ENCODE results near the gene GSE1. TPM values are rescaled to one million over a fixed set of nuclear protein-coding genes. Genes with fewer than 3 reads are reported as not detected.

Gene GSE1
- total RNA-seq, 4 donors from 2014 or later, result 45.1 to 89.3 (median 71.3) TPM

GRCh38 chr16:85654251-85655095 lies 41.4 kb downstream of the GSE1 start:
- Histone ChIP-seq H3K27me3 (no peaks in the 10 kb centered on the region), H3K27ac (no peak overlapping the region), H3K4me1 (peaks cover 16 to 27% of the 10 kb centered on the region in 2 donors), H3K4me3 (no peak overlapping the region), H3K36me3 (peaks cover 0 to 43% of the 10 kb centered on the region in 2 donors), H3K9me3 (no peaks in the 10 kb centered on the region)
- intact Hi-C loops (cut with DNase I; ENCODE audit: low total_unique reads) (no loop called here), in situ Hi-C loops (cut with MboI; ENCODE audit: low sequenced_read_pairs in 4 of 4) (no loop called here)
- DNase-seq, result no peak
- TF ChIP-seq POLR2A (IDR thresholded peaks at IDR 0.05), result no peak
- no peak for TF ChIP-seq CTCF (IDR thresholded peaks at IDR 0.05 in 4 of 5, conservative IDR thresholded peaks at IDR 0.05 in 1 of 5)
- no peak for ATAC-seq

- peaks cover 0 to 43% of the 10 kb centered on the region in 2 donors for H3K36me3 ChIP-seq
- ATAC-seq (no peak), DNase-seq (no peak)
- H3K9me3 ChIP-seq, result no peaks in the 10 kb centered on the region
- peaks cover 25 to 33% of the 10 kb centered on the region in 2 donors for H3K4me1 ChIP-seq
- intact Hi-C loops (cut with DNase I; ENCODE audit: low total_unique reads) (no loop called here), in situ Hi-C loops (cut with MboI; ENCODE audit: low sequenced_read_pairs in 4 of 4) (no loop called here)
- H3K27ac ChIP-seq, result no peak overlapping the region
- H3K27me3 ChIP-seq, result no peaks in the 10 kb centered on the region
- TF ChIP-seq CTCF (IDR thresholded peaks at IDR 0.05 in 4 of 5, conservative IDR thresholded peaks at IDR 0.05 in 1 of 5) (no peak), POLR2A (IDR thresholded peaks at IDR 0.05) (no peak)
- no peak overlapping the region for H3K4me3 ChIP-seq
These were observed 42.4 kb downstream of the GSE1 start for GRCh38 chr16:85655216-85656129.

- no peaks in the 10 kb centered on the region for H3K9me3 ChIP-seq
- ATAC-seq (peak in 1 of 2 donors; percentile 18), DNase-seq (no peak)
- no peaks in the 10 kb centered on the region for H3K27me3 ChIP-seq
- intact Hi-C loops (cut with DNase I; ENCODE audit: low total_unique reads) (no loop called here), in situ Hi-C loops (cut with MboI; ENCODE audit: low sequenced_read_pairs in 4 of 4) (no loop called here)
- peaks cover 18 to 26% of the 10 kb centered on the region in 2 donors for H3K4me1 ChIP-seq
- H3K27ac ChIP-seq, result peak overlapping the region in 2 of 4 donors; percentile 20 to 43
- H3K36me3 ChIP-seq, result peaks cover 0 to 48% of the 10 kb centered on the region in 2 donors
- no peak overlapping the region for H3K4me3 ChIP-seq
- TF ChIP-seq POLR2A (IDR thresholded peaks at IDR 0.05) (no peak), CTCF (IDR thresholded peaks at IDR 0.05 in 4 of 5, conservative IDR thresholded peaks at IDR 0.05 in 1 of 5) (no peak)
These were observed 43.5 kb downstream of the GSE1 start for GRCh38 chr16:85656351-85657266.

GRCh38 chr16:85657267-85657650 lies 44.1 kb downstream of the GSE1 start:
- intact Hi-C loops (cut with DNase I; ENCODE audit: low total_unique reads), result no loop called here
- Histone ChIP-seq H3K27ac (peak overlapping the region in 1 of 4 donors; percentile 43), H3K9me3 (no peaks in the 10 kb centered on the region), H3K36me3 (peaks cover 0 to 55% of the 10 kb centered on the region in 2 donors), H3K4me3 (no peak overlapping the region), H3K27me3 (no peaks in the 10 kb centered on the region), H3K4me1 (peaks cover 17 to 21% of the 10 kb centered on the region in 2 donors)
- DNase-seq (no peak), ATAC-seq (no peak)
- in situ Hi-C loops (cut with MboI; ENCODE audit: low sequenced_read_pairs in 4 of 4), result no loop called here
- TF ChIP-seq CTCF (IDR thresholded peaks at IDR 0.05 in 4 of 5, conservative IDR thresholded peaks at IDR 0.05 in 1 of 5), result no peak
- TF ChIP-seq POLR2A (IDR thresholded peaks at IDR 0.05), result no peak

Data from gastrocnemius medialis (tissue), 4 donors.